CD4-positive, alpha-beta T cell treated with Interleukin-2 at 100 ng/mL for 4 hours (primary cell): ENCODE measurements around the gene BTF3L4.

Experiments
- DNase-seq: peaks from one replicate; pipeline ENCODE4 v3.0.0-alpha.2; 2020; ENCODE audit warnings: low spot score

BTF3L4 gene

DNA sequence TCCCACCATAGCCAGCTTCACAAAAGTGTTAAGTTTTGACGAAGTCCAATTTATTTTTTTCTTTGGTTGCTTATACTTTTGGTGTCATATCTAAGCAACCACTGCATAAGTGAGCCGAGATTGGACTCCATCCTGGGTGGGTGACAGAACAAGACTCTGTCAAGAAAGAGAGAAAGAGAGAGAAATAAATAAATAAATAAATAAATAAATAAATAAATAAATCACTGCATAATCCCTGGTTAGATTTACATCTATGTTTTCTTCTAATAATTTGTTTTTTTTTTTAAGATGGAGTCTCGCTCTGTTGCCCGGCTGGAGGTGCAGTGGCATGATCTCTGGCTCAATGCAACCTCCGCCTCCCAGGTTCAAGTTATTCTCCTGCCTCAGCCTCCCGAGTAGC is 67.5 kb downstream of the BTF3L4 start:
- no peak for DNase-seq

- no peak for DNase-seq
Measured at GRCh38 chr1:52125736-52126359, 69.8 kb downstream of the BTF3L4 start.

DNA sequence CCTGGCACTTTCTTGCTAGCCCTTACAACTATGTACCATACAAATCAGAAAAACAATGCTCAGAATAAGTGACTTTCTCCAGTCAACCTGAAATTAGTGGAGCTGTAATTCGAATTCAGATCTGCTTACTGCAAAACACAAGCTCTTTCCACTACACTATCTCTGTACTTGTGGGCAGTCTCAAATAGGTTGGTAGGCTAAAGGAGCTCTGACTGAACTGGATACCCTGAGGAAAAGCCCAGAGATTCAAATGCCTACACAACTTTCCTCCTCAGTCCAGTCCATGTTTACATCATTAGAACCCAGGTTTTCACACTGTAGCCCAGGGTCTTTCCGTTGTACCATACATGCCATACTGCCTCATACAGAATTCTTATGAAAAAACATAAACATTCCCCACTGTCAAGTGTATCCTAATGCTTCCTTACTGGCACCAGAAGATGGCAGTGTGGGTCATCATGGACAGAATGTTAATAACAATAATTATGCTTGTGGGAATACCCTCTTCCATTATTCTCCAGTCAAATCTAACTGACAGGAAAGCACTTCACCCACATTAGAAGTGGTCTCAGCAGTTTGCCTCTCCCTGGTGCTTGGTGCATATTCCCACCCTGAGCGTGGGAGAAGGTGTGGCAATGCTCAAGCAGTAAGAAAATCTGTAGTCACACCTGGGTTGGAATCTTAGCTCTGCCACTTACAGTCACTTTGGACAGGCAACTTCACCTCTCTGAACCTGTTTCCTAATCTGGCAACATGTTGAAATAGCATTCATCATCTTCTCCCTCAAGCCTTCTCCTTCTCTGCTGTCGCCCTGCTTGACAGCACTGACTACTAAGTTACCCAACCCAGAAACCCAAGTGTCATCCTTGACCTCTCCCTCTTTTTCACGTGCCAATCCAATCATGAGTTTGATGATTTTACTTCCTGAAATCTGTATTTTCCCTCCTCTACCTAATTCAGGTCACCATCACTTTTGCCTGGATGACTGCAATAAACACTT is 71.4 kb downstream of the BTF3L4 start:
- peak; percentile 41 for DNase-seq

GRCh38 chr1:52139817-52140540 is 83.9 kb downstream of the BTF3L4 start:
- DNase-seq = peak; percentile 65
